ELF-1 (cell line): Measurements from ENCODE around the gene EXOC8.

ENCODE experiments used
- DNase-seq: peaks from one replicate; pipeline ENCODE4 v3.0.0-alpha.2; 2016; ENCODE audit warnings: low read depth, low spot score

The EXOC8 gene

GRCh38 chr1:231318015-231318355 lies 19.7 kb downstream of the EXOC8 start:
- no peak for DNase-seq

GRCh38 chr1:231317306-231318014 lies 20.2 kb downstream of the EXOC8 start:
- DNase-seq: no peak

- peak; percentile 89 for DNase-seq
Measured at GRCh38 chr1:231315887-231316286, 21.8 kb downstream of the EXOC8 start.

GRCh38 chr1:231313661-231314060 lies 24.0 kb downstream of the EXOC8 start:
- DNase-seq: no peak

- no peak for DNase-seq
Measured at GRCh38 chr1:231312432-231312788, 25.2 kb downstream of the EXOC8 start.

- no peak for DNase-seq
Measured at GRCh38 chr1:231311720-231312431, 25.8 kb downstream of the EXOC8 start.

- DNase-seq: no peak
Measured at GRCh38 chr1:231310391-231310934, 27.2 kb downstream of the EXOC8 start.

GRCh38 chr1:231301990-231302389 lies 35.7 kb downstream of the EXOC8 start:
- no peak for DNase-seq

- no peak for DNase-seq
Measured at GRCh38 chr1:231295938-231296337, 41.7 kb downstream of the EXOC8 start.

GRCh38 chr1:231286603-231287002 lies 51.0 kb downstream of the EXOC8 start:
- DNase-seq: no peak

- DNase-seq: peak; percentile 55
Measured at GRCh38 chr1:231284441-231284840, 53.2 kb downstream of the EXOC8 start.
